ENCODE measurements around the gene ANKRD40.

Gene ANKRD40

GRCh38 chr17:50690887-50691549 lies 16.7 kb downstream of the ANKRD40 start:
- Histone ChIP-seq H3K9me3 (ENCODE audit: control insufficient read depth in 1 of 2, low read length in 2 of 2) (no peaks in the 10 kb centered on the region), H3K36me3 (ENCODE audit: control insufficient read depth in 1 of 2, insufficient read depth in 2 of 2, low read length in 2 of 2) (peaks cover 10 to 13% of the 10 kb centered on the region in 2 donors), H3K4me1 (ENCODE audit: control insufficient read depth in 1 of 2, insufficient read depth in 2 of 2, low read length in 2 of 2) (peaks cover 23 to 62% of the 10 kb centered on the region in 2 donors), H3K27me3 (ENCODE audit: low read depth, low read length) (no peaks in the 10 kb centered on the region), H3K4me3 (ENCODE audit: low read depth in 1 of 2, low read length in 2 of 2) (no peak overlapping the region), H3K27ac (ENCODE audit: low read length) (peak overlapping the region; percentile 81)

GRCh38 chr17:50689956-50690886 lies 17.5 kb downstream of the ANKRD40 start:
- H3K4me3 ChIP-seq (ENCODE audit: low read depth in 1 of 2, low read length in 2 of 2), result no peak overlapping the region
- no peaks in the 10 kb centered on the region for H3K27me3 ChIP-seq (ENCODE audit: low read depth, low read length)
- no peaks in the 10 kb centered on the region for H3K9me3 ChIP-seq (ENCODE audit: control insufficient read depth in 1 of 2, low read length in 2 of 2)
- peaks cover 2 to 5% of the 10 kb centered on the region in 2 donors for H3K36me3 ChIP-seq (ENCODE audit: control insufficient read depth in 1 of 2, insufficient read depth in 2 of 2, low read length in 2 of 2)
- H3K27ac ChIP-seq (ENCODE audit: low read length), result peak overlapping the region; percentile 81
- peaks cover 23 to 59% of the 10 kb centered on the region in 2 donors for H3K4me1 ChIP-seq (ENCODE audit: control insufficient read depth in 1 of 2, insufficient read depth in 2 of 2, low read length in 2 of 2)

- H3K9me3 ChIP-seq (ENCODE audit: control insufficient read depth in 1 of 2, low read length in 2 of 2), result no peaks in the 10 kb centered on the region
- H3K27ac ChIP-seq (ENCODE audit: low read length), result peak overlapping the region; percentile 36
- no peak overlapping the region for H3K4me3 ChIP-seq (ENCODE audit: low read depth in 1 of 2, low read length in 2 of 2)
- H3K27me3 ChIP-seq (ENCODE audit: low read depth, low read length), result no peaks in the 10 kb centered on the region
- H3K4me1 ChIP-seq (ENCODE audit: control insufficient read depth in 1 of 2, insufficient read depth in 2 of 2, low read length in 2 of 2), result peaks cover 23 to 54% of the 10 kb centered on the region in 2 donors
- H3K36me3 ChIP-seq (ENCODE audit: control insufficient read depth in 1 of 2, insufficient read depth in 2 of 2, low read length in 2 of 2), result peaks cover 0 to 2% of the 10 kb centered on the region in 2 donors
Measured at GRCh38 chr17:50689251-50689650, 18.5 kb downstream of the ANKRD40 start.

- Histone ChIP-seq H3K36me3 (ENCODE audit: control insufficient read depth in 1 of 2, insufficient read depth in 2 of 2, low read length in 2 of 2) (no peaks in the 10 kb centered on the region), H3K4me3 (ENCODE audit: low read depth in 1 of 2, low read length in 2 of 2) (no peak overlapping the region), H3K27me3 (ENCODE audit: low read depth, low read length) (no peaks in the 10 kb centered on the region), H3K4me1 (ENCODE audit: control insufficient read depth in 1 of 2, insufficient read depth in 2 of 2, low read length in 2 of 2) (peaks cover 23 to 50% of the 10 kb centered on the region in 2 donors), H3K9me3 (ENCODE audit: control insufficient read depth in 1 of 2, low read length in 2 of 2) (no peaks in the 10 kb centered on the region), H3K27ac (ENCODE audit: low read length) (no peak overlapping the region)
Measured at GRCh38 chr17:50688245-50688644, 19.5 kb downstream of the ANKRD40 start.

GRCh38 chr17:50687200-50688066 lies 20.3 kb downstream of the ANKRD40 start:
- Histone ChIP-seq H3K27ac (ENCODE audit: low read length) (peak overlapping the region; percentile 72), H3K4me1 (ENCODE audit: control insufficient read depth in 1 of 2, insufficient read depth in 2 of 2, low read length in 2 of 2) (peaks cover 18 to 42% of the 10 kb centered on the region in 2 donors), H3K27me3 (ENCODE audit: low read depth, low read length) (no peaks in the 10 kb centered on the region), H3K4me3 (ENCODE audit: low read depth in 1 of 2, low read length in 2 of 2) (no peak overlapping the region), H3K36me3 (ENCODE audit: control insufficient read depth in 1 of 2, insufficient read depth in 2 of 2, low read length in 2 of 2) (no peaks in the 10 kb centered on the region), H3K9me3 (ENCODE audit: control insufficient read depth in 1 of 2, low read length in 2 of 2) (no peaks in the 10 kb centered on the region)

GRCh38 chr17:50686494-50687199 lies 21.1 kb downstream of the ANKRD40 start:
- Histone ChIP-seq H3K27ac (ENCODE audit: low read length) (peak overlapping the region; percentile 72), H3K27me3 (ENCODE audit: low read depth, low read length) (no peaks in the 10 kb centered on the region), H3K4me1 (ENCODE audit: control insufficient read depth in 1 of 2, insufficient read depth in 2 of 2, low read length in 2 of 2) (peaks cover 17 to 34% of the 10 kb centered on the region in 2 donors), H3K36me3 (ENCODE audit: control insufficient read depth in 1 of 2, insufficient read depth in 2 of 2, low read length in 2 of 2) (no peaks in the 10 kb centered on the region), H3K4me3 (ENCODE audit: low read depth in 1 of 2, low read length in 2 of 2) (no peak overlapping the region), H3K9me3 (ENCODE audit: control insufficient read depth in 1 of 2, low read length in 2 of 2) (no peaks in the 10 kb centered on the region)

GRCh38 chr17:50685691-50686493 lies 21.8 kb downstream of the ANKRD40 start:
- peak overlapping the region; percentile 57 for H3K27ac ChIP-seq (ENCODE audit: low read length)
- H3K4me1 ChIP-seq (ENCODE audit: control insufficient read depth in 1 of 2, insufficient read depth in 2 of 2, low read length in 2 of 2), result peaks cover 18 to 33% of the 10 kb centered on the region in 2 donors
- no peaks in the 10 kb centered on the region for H3K27me3 ChIP-seq (ENCODE audit: low read depth, low read length)
- H3K36me3 ChIP-seq (ENCODE audit: control insufficient read depth in 1 of 2, insufficient read depth in 2 of 2, low read length in 2 of 2), result no peaks in the 10 kb centered on the region
- H3K4me3 ChIP-seq (ENCODE audit: low read depth in 1 of 2, low read length in 2 of 2), result no peak overlapping the region
- no peaks in the 10 kb centered on the region for H3K9me3 ChIP-seq (ENCODE audit: control insufficient read depth in 1 of 2, low read length in 2 of 2)

- Histone ChIP-seq H3K36me3 (ENCODE audit: control insufficient read depth in 1 of 2, insufficient read depth in 2 of 2, low read length in 2 of 2) (no peaks in the 10 kb centered on the region), H3K27ac (ENCODE audit: low read length) (peak overlapping the region; percentile 19), H3K4me3 (ENCODE audit: low read depth in 1 of 2, low read length in 2 of 2) (no peak overlapping the region), H3K9me3 (ENCODE audit: control insufficient read depth in 1 of 2, low read length in 2 of 2) (no peaks in the 10 kb centered on the region), H3K27me3 (ENCODE audit: low read depth, low read length) (no peaks in the 10 kb centered on the region), H3K4me1 (ENCODE audit: control insufficient read depth in 1 of 2, insufficient read depth in 2 of 2, low read length in 2 of 2) (peaks cover 18 to 27% of the 10 kb centered on the region in 2 donors)
Measured at GRCh38 chr17:50685334-50685665, 22.4 kb downstream of the ANKRD40 start.

GRCh38 chr17:50684612-50685333 lies 22.9 kb downstream of the ANKRD40 start:
- Histone ChIP-seq H3K4me3 (ENCODE audit: low read depth in 1 of 2, low read length in 2 of 2) (no peak overlapping the region), H3K4me1 (ENCODE audit: control insufficient read depth in 1 of 2, insufficient read depth in 2 of 2, low read length in 2 of 2) (peaks cover 18 to 22% of the 10 kb centered on the region in 2 donors), H3K27ac (ENCODE audit: low read length) (peak overlapping the region; percentile 19), H3K9me3 (ENCODE audit: control insufficient read depth in 1 of 2, low read length in 2 of 2) (no peaks in the 10 kb centered on the region), H3K36me3 (ENCODE audit: control insufficient read depth in 1 of 2, insufficient read depth in 2 of 2, low read length in 2 of 2) (no peaks in the 10 kb centered on the region), H3K27me3 (ENCODE audit: low read depth, low read length) (no peaks in the 10 kb centered on the region)

GRCh38 chr17:50684288-50684611 lies 23.5 kb downstream of the ANKRD40 start:
- no peaks in the 10 kb centered on the region for H3K36me3 ChIP-seq (ENCODE audit: control insufficient read depth in 1 of 2, insufficient read depth in 2 of 2, low read length in 2 of 2)
- peak overlapping the region; percentile 19 for H3K27ac ChIP-seq (ENCODE audit: low read length)
- H3K9me3 ChIP-seq (ENCODE audit: control insufficient read depth in 1 of 2, low read length in 2 of 2), result no peaks in the 10 kb centered on the region
- no peaks in the 10 kb centered on the region for H3K27me3 ChIP-seq (ENCODE audit: low read depth, low read length)
- H3K4me3 ChIP-seq (ENCODE audit: low read depth in 1 of 2, low read length in 2 of 2), result no peak overlapping the region
- H3K4me1 ChIP-seq (ENCODE audit: control insufficient read depth in 1 of 2, insufficient read depth in 2 of 2, low read length in 2 of 2), result peaks cover 14 to 17% of the 10 kb centered on the region in 2 donors
